SK-N-MC (cell line): ENCODE results near the gene TMEM8B.

Experiments
- EZH2 ChIP-seq: fragments of 200-600 bp; sonication (generic); IDR thresholded peaks from one replicate; pipeline ENCODE4 v1.6.1; 2017; ENCODE audit warnings: antibody characterized with exemption
- FOXP2 ChIP-seq: optimal IDR thresholded peaks from 2 replicates; pipeline ENCODE3; 2011; ENCODE audit warnings: mild to moderate bottlenecking, moderate library complexity; ENCODE audit not compliant: insufficient read depth; ENCODE audit errors: extremely low read length, control extremely low read depth
- POLR2AphosphoS5 ChIP-seq: IDR thresholded peaks from 2 replicates; pipeline ENCODE4 v1.6.1; 2012; ENCODE audit warnings: mild to moderate bottlenecking, low read depth, low read length, borderline replicate concordance

GRCh38 chr9:35906923-35907699 is 78.1 kb downstream of the TMEM8B start:
- TF ChIP-seq EZH2 (no peak), FOXP2 (no peak), POLR2AphosphoS5 (no peak)
